Prostate gland (tissue), 2 donors: Measurements from ENCODE around the gene MBP.

Experiments
- POLR2A ChIP-seq: fragments of 450-650 bp; IDR thresholded peaks from one replicate; pipeline ENCODE4 v1.6.1; 2016; ENCODE audit warnings: antibody characterized with exemption, mild to moderate bottlenecking
- POLR2AphosphoS5 ChIP-seq: sonication (generic); formaldehyde crosslinking; IDR thresholded peaks from one replicate; pipeline ENCODE4 v1.6.1; 2017; ENCODE audit warnings: antibody characterized with exemption
- TF ChIP-seq, protein P1 (sequence below), 4 experiments: fragments of 200-600 bp in 2 of 4; fragments of 450-650 bp in 2 of 4; sonication (generic) in 2 of 4; IDR thresholded peaks; 1 replicate in 3 of 4; 2 replicates in 1 of 4; pipeline ENCODE4 v1.5.1; 2016 to 2019; ENCODE audit warnings: antibody characterized with exemption in 4 of 4, mild to moderate bottlenecking in 2 of 4, moderate library complexity in 2 of 4

DNA sequence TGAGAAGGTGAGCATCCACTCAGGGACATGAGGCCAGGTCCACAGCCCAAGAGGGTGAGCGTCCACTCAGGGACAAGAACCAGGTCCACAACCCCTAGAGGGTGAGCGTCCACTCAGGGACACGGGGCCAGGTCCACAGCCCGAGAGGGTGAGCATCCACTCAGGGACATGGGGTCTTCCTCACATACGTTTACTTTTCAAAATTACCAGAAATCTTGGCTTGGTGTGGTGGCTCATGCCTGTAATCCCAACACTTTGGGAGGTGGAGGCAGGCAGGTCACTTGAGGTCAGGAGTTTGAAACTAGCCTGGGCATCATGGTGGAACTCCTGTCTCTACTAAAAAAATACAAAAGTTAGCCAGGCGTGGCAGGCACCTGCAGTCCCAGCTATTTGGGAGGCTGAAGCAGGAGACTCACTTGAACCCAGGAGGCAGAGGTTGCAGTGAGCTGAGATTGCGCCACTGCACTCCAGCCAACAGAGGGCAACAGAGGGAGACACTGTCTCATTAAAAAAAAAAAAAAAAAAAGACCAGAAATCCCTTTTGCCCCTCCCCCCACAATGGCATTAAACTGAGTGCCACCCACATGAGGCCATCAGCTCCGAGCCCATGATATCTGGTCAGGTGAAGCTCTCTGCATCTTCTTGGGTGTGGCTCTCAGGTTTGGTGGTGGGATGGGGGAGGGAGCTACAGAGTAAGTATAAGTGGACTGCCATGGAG is 9.0 kb upstream of the MBP start:
- TF ChIP-seq, protein P1, sequence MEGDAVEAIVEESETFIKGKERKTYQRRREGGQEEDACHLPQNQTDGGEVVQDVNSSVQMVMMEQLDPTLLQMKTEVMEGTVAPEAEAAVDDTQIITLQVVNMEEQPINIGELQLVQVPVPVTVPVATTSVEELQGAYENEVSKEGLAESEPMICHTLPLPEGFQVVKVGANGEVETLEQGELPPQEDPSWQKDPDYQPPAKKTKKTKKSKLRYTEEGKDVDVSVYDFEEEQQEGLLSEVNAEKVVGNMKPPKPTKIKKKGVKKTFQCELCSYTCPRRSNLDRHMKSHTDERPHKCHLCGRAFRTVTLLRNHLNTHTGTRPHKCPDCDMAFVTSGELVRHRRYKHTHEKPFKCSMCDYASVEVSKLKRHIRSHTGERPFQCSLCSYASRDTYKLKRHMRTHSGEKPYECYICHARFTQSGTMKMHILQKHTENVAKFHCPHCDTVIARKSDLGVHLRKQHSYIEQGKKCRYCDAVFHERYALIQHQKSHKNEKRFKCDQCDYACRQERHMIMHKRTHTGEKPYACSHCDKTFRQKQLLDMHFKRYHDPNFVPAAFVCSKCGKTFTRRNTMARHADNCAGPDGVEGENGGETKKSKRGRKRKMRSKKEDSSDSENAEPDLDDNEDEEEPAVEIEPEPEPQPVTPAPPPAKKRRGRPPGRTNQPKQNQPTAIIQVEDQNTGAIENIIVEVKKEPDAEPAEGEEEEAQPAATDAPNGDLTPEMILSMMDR (IDR thresholded peaks at IDR 0.05), result no peak
- no peak for TF ChIP-seq POLR2A
- TF ChIP-seq POLR2AphosphoS5, result no peak
